RWPE1 (cell line): ENCODE measurements around the gene DAP.

ENCODE experiments used
- CTCF ChIA-PET: fragments of 350-600 bp; sonication (Branson Sonifier 250); formaldehyde crosslinking; extraction: SDS; loops from one replicate; lab custom pipeline; 2021; lab: Yijun Ruan, JAX
- POLR2A ChIA-PET: fragments of 400-600 bp; formaldehyde crosslinking; extraction: SDS; loops from one replicate; lab custom pipeline; 2020; ENCODE audit warnings: antibody characterized with exemption; ENCODE audit not compliant: low non-redundant PET; lab: Yijun Ruan, JAX
- DNase-seq: peaks from one replicate; pipeline ENCODE4 v3.0.0; 2012; ENCODE audit warnings: low spot score
- H3K27ac ChIP-seq: fragments of 450-650 bp; 2 replicates; pipeline ENCODE4 v1.5.1; 2017
- TF ChIP-seq, protein P1 (sequence below): fragments of 450-650 bp; conservative IDR thresholded peaks from 2 replicates; pipeline ENCODE4 v1.5.1; 2017; ENCODE audit warnings: low read depth, mild to moderate bottlenecking

The DAP gene

DNA sequence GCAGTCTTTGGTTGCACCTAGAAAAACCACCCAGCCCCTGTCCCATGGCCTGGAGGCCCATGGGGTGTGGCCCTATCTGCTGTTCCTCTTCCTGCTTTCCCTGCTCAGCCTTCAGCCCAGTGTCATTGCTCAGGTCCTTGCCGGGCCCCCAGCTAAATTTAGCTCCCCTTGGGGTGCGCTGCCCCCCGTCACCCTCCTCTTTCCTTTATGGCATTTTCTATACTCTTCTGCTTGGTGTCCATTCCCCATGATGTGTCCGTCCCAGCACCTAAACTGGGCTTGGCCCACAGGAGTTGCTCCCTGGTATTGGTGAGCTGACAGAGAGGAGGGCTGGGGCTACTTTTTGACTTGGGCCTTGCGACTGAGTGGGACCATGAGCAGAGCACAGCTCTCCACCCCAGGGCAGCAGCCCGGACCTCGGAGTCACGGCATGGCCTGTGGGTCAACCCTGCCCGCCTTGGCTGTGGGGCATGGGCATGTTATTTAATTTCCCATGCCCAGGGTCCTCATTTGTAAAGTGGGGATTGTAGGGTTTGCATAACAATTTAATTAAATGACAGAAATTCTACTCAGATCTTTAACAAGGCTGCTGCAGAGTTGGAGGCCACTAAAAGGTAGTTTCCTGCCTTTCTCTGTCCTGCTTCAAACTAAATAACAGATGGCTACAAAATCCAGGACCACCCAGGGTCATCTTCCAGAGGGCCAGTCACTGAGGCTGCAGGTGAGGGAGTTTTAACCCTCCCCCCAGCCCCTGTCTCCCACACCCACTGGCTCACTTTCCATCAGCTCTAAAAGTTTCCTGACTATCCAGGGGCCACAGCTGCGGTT, 98.2 kb downstream of the DAP start:
- TF ChIP-seq, protein P1, sequence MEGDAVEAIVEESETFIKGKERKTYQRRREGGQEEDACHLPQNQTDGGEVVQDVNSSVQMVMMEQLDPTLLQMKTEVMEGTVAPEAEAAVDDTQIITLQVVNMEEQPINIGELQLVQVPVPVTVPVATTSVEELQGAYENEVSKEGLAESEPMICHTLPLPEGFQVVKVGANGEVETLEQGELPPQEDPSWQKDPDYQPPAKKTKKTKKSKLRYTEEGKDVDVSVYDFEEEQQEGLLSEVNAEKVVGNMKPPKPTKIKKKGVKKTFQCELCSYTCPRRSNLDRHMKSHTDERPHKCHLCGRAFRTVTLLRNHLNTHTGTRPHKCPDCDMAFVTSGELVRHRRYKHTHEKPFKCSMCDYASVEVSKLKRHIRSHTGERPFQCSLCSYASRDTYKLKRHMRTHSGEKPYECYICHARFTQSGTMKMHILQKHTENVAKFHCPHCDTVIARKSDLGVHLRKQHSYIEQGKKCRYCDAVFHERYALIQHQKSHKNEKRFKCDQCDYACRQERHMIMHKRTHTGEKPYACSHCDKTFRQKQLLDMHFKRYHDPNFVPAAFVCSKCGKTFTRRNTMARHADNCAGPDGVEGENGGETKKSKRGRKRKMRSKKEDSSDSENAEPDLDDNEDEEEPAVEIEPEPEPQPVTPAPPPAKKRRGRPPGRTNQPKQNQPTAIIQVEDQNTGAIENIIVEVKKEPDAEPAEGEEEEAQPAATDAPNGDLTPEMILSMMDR, result no peak
- no peak overlapping the region; the same call in 1 of the 2 replicates for H3K27ac ChIP-seq
- DNase-seq, result no peak
- CTCF ChIA-PET, result interaction anchor here (1.4 kb wide), 1 partner anchor 35 kb away, joined by 7 read pairs; no protein-coding TSS in a partner anchor
- POLR2A ChIA-PET, result no interaction called here

DNA sequence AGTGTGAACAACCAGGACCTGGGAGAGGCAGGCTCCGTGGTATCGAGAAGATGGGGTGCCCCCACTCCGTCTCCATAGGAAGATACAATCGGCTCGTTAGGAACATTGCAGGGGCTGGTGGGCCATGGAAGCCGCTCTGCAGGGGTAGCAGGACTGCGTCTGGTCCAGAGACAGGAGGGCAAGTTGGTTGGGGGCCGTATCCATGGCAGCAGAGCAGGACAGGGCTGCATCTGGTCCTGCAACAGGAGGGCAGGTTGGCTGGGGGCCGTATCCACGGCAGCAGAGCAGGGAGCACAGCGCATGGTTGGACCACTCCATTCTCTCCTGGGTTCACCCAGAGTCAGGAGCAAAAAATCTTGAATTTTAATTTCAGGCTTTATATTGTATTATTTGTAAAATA, 99.0 kb downstream of the DAP start:
- ChIA-PET CTCF (no interaction called here), POLR2A (no interaction called here)
- TF ChIP-seq, protein P1, result no peak
- no peak for DNase-seq
- no peak overlapping the region for H3K27ac ChIP-seq

DNA sequence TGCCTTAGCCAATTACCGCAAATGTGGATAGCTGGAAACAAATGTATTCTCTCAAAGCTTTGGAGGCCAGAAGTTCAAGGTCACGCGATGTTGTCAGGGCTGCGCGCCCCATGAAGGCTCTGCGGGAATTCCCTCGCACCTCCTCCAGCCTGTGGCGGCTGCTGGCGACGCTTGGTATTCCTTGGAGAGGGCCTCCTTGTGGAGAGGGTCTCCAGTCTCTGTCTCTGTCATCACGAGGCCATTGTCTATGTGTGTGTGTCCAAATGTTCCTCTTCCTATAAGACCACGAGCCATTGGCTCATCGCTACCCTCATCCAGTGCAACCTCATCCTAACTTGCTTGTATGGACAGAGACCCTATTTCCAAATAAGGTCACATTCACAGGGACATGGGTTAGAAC, 99.6 kb downstream of the DAP start:
- no peak overlapping the region for H3K27ac ChIP-seq
- ChIA-PET POLR2A (no interaction called here), CTCF (no interaction called here)
- TF ChIP-seq, protein P1, result no peak
- no peak for DNase-seq

DNA sequence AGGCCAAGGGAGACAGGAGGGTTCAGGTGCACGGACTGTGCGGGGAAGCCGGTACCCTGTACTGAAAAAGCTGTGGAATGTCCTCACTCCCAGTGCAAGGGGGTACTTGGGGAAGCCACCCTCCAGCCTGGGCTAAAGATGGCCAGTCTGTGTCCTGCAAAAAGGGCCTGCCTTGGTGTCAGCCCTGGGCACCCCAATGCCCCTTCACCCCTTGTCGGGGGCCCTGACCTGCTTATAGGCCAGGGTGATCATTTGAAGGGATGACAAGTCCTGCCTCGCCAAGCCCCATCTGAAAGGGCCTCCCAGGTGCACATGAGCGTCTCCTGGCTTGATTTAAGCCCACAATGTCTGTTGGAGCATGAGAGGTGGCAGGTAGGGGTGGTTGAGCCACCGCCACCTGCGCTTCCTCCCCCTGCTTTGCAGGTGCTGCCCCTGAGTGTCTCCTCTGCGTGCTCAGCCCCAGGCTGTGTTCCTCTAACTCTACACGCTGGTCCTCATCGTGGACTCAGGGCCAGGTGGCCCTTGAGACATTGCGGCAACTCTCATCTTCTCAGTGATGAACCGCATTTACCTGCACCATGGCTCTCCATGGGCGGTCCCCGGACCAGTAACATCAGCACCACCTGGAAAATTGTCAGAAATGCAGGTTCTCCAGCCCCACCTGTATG, 100.2 kb downstream of the DAP start:
- no peak overlapping the region for H3K27ac ChIP-seq
- CTCF ChIA-PET, result no interaction called here
- DNase-seq, result no peak
- POLR2A ChIA-PET, result no interaction called here
- TF ChIP-seq, protein P1, result no peak

DNA sequence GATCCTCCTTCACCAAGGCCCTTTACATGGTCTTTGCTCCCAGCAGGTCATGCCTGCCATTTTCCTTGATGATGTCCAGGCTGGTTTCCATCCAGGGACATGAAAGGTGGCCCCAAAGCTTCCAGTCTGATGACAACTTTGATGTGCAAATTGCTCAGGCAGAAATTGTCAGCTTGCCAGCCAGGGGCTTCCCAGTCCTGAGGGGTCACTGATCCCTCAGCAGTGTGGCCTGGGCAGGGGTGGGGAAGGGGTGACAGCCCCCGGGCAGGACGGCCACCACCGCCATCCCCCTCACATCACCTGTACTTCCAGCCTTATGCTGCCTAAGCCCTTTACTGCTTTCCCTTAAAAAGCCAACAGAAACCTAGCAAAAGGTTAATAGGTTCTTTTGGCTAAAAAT, 100.9 kb downstream of the DAP start:
- H3K27ac ChIP-seq, result no peak overlapping the region
- TF ChIP-seq, protein P1, result no peak
- ChIA-PET POLR2A (no interaction called here), CTCF (no interaction called here)
- no peak for DNase-seq

DNA sequence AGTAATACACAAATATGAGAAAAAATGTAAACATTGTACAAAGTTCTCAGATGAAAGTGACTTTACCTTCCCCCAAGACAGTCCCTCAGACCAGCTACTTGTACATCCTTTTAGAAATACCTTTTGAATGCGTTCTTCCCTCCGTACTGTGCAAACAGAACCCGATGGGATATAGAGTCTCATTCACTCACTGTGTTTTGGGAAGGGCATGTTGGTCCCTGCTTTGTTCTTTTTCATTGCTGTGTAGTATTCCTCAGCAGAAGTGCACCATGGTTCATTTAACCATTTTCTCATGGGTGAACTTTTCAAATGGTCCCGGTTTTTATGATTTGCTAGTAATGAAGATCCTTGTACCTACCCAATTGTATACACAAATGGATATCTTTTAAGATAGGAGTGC, 102.8 kb downstream of the DAP start:
- no peak overlapping the region for H3K27ac ChIP-seq
- DNase-seq, result no peak
- ChIA-PET POLR2A (no interaction called here), CTCF (no interaction called here)
- TF ChIP-seq, protein P1, result no peak
